IMR-90 (cell line): ENCODE data around the gene SLC1A5. TPM values are rescaled to one million over a fixed set of nuclear protein-coding genes. Genes with fewer than 3 reads are reported as not detected.
"Not testable (repeated sequence)": the region's sequence is repeated elsewhere in the genome, so short reads cannot be mapped to it uniquely, and the experiment has no call there.

Experiments
- ATAC-seq: fragments of 200-7000 bp; cut with Tn5 transposase; 2 replicates; pipeline ENCODE4 v1.9.1; 2020; ENCODE audit warnings: low read depth, mild to moderate bottlenecking, moderate library complexity
- BruUV-seq: library from RNA; stranded (reverse); fragments of 400-500 nt; replicated peaks from 2 replicates; lab custom pipeline; 2021; lab: Mats Ljungman, UMichigan
- CTCF ChIA-PET: fragments of 300-600 bp; formaldehyde crosslinking; extraction: SDS; loops from one replicate; lab custom pipeline; 2021; ENCODE audit warnings: antibody characterized with exemption; lab: Yijun Ruan, JAX
- POLR2A ChIA-PET: fragments of 300-600 bp; sonication (Branson Sonifier 250); formaldehyde crosslinking; loops from one replicate; lab custom pipeline; 2022; ENCODE audit warnings: antibody characterized with exemption; ENCODE audit not compliant: unreplicated experiment; lab: Charles Lee
- DNase-seq: peaks from one replicate; pipeline ENCODE4 v3.0.0; 2013
- H2AFZ ChIP-seq: replicated peaks from 2 replicates; pipeline ENCODE3; 2013; ENCODE audit warnings: low read length, mild to moderate bottlenecking; ENCODE audit not compliant: poor library complexity
- H2AK5ac ChIP-seq: 2 replicates; pipeline ENCODE4 v1.6.1; 2013; ENCODE audit warnings: low read depth, low read length, inconsistent platforms
- H2AK9ac ChIP-seq: replicated peaks from 2 replicates; pipeline ENCODE3; 2013; ENCODE audit warnings: mild to moderate bottlenecking, low read depth, low read length, moderate library complexity; ENCODE audit not compliant: poor library complexity
- H2BK120ac ChIP-seq: 2 replicates; pipeline ENCODE4 v1.6.1; 2013; ENCODE audit warnings: low read depth, low read length, inconsistent platforms
- H2BK15ac ChIP-seq: 3 replicates; pipeline ENCODE4 v1.6.1; 2013; ENCODE audit warnings: low read depth, low read length, inconsistent platforms
- H2BK20ac ChIP-seq: 2 replicates; pipeline ENCODE4 v1.6.1; 2013; ENCODE audit warnings: low read depth, mild to moderate bottlenecking, inconsistent platforms, low read length, moderate library complexity
- H2BK5ac ChIP-seq: 2 replicates; pipeline ENCODE4 v1.6.1; 2013; ENCODE audit warnings: mild to moderate bottlenecking, low read depth, low read length, inconsistent platforms; ENCODE audit not compliant: poor library complexity, severe bottlenecking
- H3K14ac ChIP-seq: replicated peaks from 2 replicates; pipeline ENCODE4 v1.6.1; 2013; ENCODE audit warnings: low read depth, low read length, inconsistent platforms
- H3K18ac ChIP-seq: 2 replicates; pipeline ENCODE4 v1.6.1; 2013; ENCODE audit warnings: low read depth, low read length, control low read depth
- H3K23ac ChIP-seq: 2 replicates; pipeline ENCODE4 v1.6.1; 2013; ENCODE audit warnings: low read depth, low read length, inconsistent platforms
- H3K27ac ChIP-seq: 2 replicates; pipeline ENCODE4 v1.5.1; 2013; ENCODE audit warnings: mild to moderate bottlenecking, control low read depth, low read length; ENCODE audit not compliant: insufficient read depth
- H3K27me3 ChIP-seq: 2 replicates; pipeline ENCODE4 v1.6.1; 2013; ENCODE audit warnings: low read length; ENCODE audit not compliant: control insufficient read depth, insufficient read depth
- H3K36me3 ChIP-seq: 2 replicates; pipeline ENCODE4 v1.6.1; 2013; ENCODE audit warnings: low read length, mixed read lengths; ENCODE audit not compliant: control insufficient read depth, insufficient read depth
- H3K4ac ChIP-seq: 2 replicates; pipeline ENCODE4 v1.6.1; 2013; ENCODE audit warnings: low read depth, low read length, inconsistent platforms
- H3K4me1 ChIP-seq: 2 replicates; pipeline ENCODE4 v1.6.1; 2013; ENCODE audit warnings: low read length, mixed read lengths; ENCODE audit not compliant: control insufficient read depth, insufficient read depth
- H3K4me2 ChIP-seq: 2 replicates; pipeline ENCODE4 v1.6.1; 2013; ENCODE audit warnings: low read depth, mild to moderate bottlenecking, control low read depth, low read length, moderate library complexity
- H3K4me3 ChIP-seq: 2 replicates; pipeline ENCODE4 v1.5.1; 2013; ENCODE audit warnings: low read depth, mild to moderate bottlenecking, control low read depth, low read length, moderate library complexity; ENCODE audit not compliant: insufficient read depth
- H3K56ac ChIP-seq: 2 replicates; pipeline ENCODE4 v1.6.1; 2013; ENCODE audit warnings: low read length, inconsistent platforms; ENCODE audit not compliant: insufficient read depth; ENCODE audit errors: extremely low read depth
- H3K79me1 ChIP-seq, 2 experiments: 2 replicates each; pipeline ENCODE4 v1.6.1; 2013; ENCODE audit warnings: low read length in 2 of 2, inconsistent platforms in 1 of 2, low read depth in 1 of 2
- H3K9ac ChIP-seq: 2 replicates; pipeline ENCODE4 v1.6.1; 2013; ENCODE audit warnings: low read depth, low read length, control low read depth
- H3K9me1 ChIP-seq: 2 replicates; pipeline ENCODE4 v1.6.1; 2013; ENCODE audit warnings: low read length, inconsistent platforms; ENCODE audit not compliant: insufficient read depth
- H3K9me3 ChIP-seq: 2 replicates; pipeline ENCODE4 v1.6.1; 2013; ENCODE audit warnings: low read length; ENCODE audit not compliant: control insufficient read depth, insufficient read depth
- H4K20me1 ChIP-seq: 2 replicates; pipeline ENCODE4 v1.6.1; 2013; ENCODE audit warnings: low read length, inconsistent platforms; ENCODE audit not compliant: insufficient read depth
- H4K5ac ChIP-seq: 2 replicates; pipeline ENCODE4 v1.6.1; 2013; ENCODE audit warnings: mild to moderate bottlenecking, low read depth, low read length, control low read depth
- H4K8ac ChIP-seq, 2 experiments: 2 replicates each; pipeline ENCODE4 v1.6.1; 2013; ENCODE audit warnings: low read depth in 2 of 2, low read length in 2 of 2, control low read depth in 1 of 2, inconsistent platforms in 1 of 2
- H4K91ac ChIP-seq: 2 replicates; pipeline ENCODE4 v1.6.1; 2013; ENCODE audit warnings: low read depth, low read length, inconsistent platforms; ENCODE audit not compliant: insufficient read depth
- WGBS, 2 experiments: methylation state at CpG; one replicate each; pipeline versions ENCODE4 v1.1.5 to v1.1.7; 2013; ENCODE audit warnings: missing lambda C conversion rate in 2 of 2; ENCODE audit not compliant: insufficient read length in 1 of 2; ENCODE audit errors: extremely low coverage in 2 of 2; 5-methylcytosine and 5-hydroxymethylcytosine counted together
- dilution Hi-C: fragments of 300-500 bp; cut with HindIII; formaldehyde crosslinking; loops from one replicate; pipeline ENCODE4 v1.14.3; 2018; ENCODE audit warnings: low sequenced_read_pairs; ENCODE audit not compliant: unreplicated experiment
- in situ Hi-C: fragments of 300-500 bp; cut with MboI; formaldehyde crosslinking; loops from 3 replicates; pipeline ENCODE4 v1.14.3; 2019; ENCODE audit warnings: low sequenced_read_pairs, inconsistent platforms, mixed read lengths
- intact Hi-C: fragments of 100-400 bp; cut with micrococcal nuclease; formaldehyde crosslinking; loops from 2 replicates; pipeline ENCODE4 v1.10.0; 2022
- polyA plus RNA-seq, 3 experiments: library from polyadenylated mRNA; depleted of rRNA; stranded (reverse); fragments of >200 nt; gene quantifications; 2 replicates each; pipeline ENCODE4 v1.2.3, GENCODE V29; 2012; ENCODE audit warnings: low replicate concordance in 1 of 3
- total RNA-seq: library from RNA; depleted of rRNA; stranded (reverse); fragments of >200 nt; gene quantifications from 2 replicates; pipeline ENCODE4 v1.2.3, GENCODE V29; 2012

The SLC1A5 gene
- total and polyA plus RNA-seq, 2 of the 4 experiments (the other 2 are of a cell fraction), result 142 to 171 TPM

GRCh38 chr19:46760897-46761296 is 27.5 kb downstream of the SLC1A5 start:
- H2BK120ac ChIP-seq, result 0 out of 2 replicates have a peak overlapping the region, but pooled peaks have one; percentile 19
- H3K9ac ChIP-seq, H3K4me1 ChIP-seq, H3K9me3 ChIP-seq, CTCF ChIA-PET, in situ Hi-C loops, H3K9me1 ChIP-seq, H2BK15ac ChIP-seq, H2AK9ac ChIP-seq, H2AFZ ChIP-seq, H3K4me3 ChIP-seq, dilution Hi-C loops, H3K23ac ChIP-seq, POLR2A ChIA-PET, H3K27me3 ChIP-seq, H3K56ac ChIP-seq, BruUV-seq, H4K8ac ChIP-seq, ATAC-seq, H3K14ac ChIP-seq, H3K4me2 ChIP-seq: not testable (repeated sequence)
- peak overlapping the region; percentile 58; the same call in 1 of the 2 replicates for H3K18ac ChIP-seq
- H3K27ac ChIP-seq, result peak overlapping the region; percentile 68; the same call in 1 of the 2 replicates
- peak overlapping the region; percentile 19; the same call in 1 of the 2 replicates for H4K5ac ChIP-seq
- H4K20me1 ChIP-seq, result peaks cover 17% of the 10 kb centered on the region
- H3K79me1 ChIP-seq, result peaks cover 4 to 22% of the 10 kb centered on the region in 2 experiments; a peak in 2 of 4 replicates
- H4K91ac ChIP-seq, result peak overlapping the region; percentile 29; the same call in 1 of the 2 replicates
- H3K36me3 ChIP-seq, result peaks cover 13% of the 10 kb centered on the region
- no CpG with 5 or more reads among the region's 4 CpGs for WGBS, 2 experiments
- peak overlapping the region; percentile 9 for H2BK5ac ChIP-seq
- peak overlapping the region; percentile 18; the same call in 1 of the 2 replicates for H2BK20ac ChIP-seq
- DNase-seq, result peak; percentile 45
- H3K4ac ChIP-seq, result peak overlapping the region; percentile 54; the same call in 1 of the 2 replicates
- intact Hi-C loops, result loop anchor here (1.0 kb wide), 1 partner anchor 23 kb away; no protein-coding TSS in a partner anchor
- H2AK5ac ChIP-seq, result peak overlapping the region; percentile 79; the same call in 1 of the 2 replicates
